NCI-H2171 treated with DMSO at 0.1 percent for 48 hours (cell line): ENCODE results near the gene ASXL1.
"Not testable (repeated sequence)": the region's sequence is repeated elsewhere in the genome, so short reads cannot be mapped to it uniquely, and the experiment has no call there.

Source experiments
- DNase-seq: peaks from one replicate; lab custom pipeline; 2025; lab: John Stamatoyannopoulos, UW

ASXL1 gene

DNA sequence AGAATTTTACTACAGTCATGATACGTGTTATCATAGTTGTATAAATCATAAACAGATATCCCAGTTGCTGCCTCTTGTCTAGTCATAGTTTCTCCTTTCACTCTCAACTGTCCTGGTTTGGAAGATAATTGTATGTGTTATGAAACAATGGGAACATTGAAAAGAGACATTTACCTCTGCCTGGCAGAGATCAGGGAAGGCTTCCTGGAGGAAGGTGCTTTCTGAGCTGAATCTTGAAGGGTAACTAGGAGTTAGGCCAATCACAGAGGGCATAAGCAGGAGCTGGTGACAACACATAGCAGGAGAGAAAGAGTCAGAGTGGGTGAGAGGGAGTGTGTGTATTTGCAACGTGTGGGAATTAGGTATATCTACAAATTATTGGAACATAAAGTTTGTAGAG is 5.4 kb downstream of the ASXL1 start:
- DNase-seq: no peak

DNA sequence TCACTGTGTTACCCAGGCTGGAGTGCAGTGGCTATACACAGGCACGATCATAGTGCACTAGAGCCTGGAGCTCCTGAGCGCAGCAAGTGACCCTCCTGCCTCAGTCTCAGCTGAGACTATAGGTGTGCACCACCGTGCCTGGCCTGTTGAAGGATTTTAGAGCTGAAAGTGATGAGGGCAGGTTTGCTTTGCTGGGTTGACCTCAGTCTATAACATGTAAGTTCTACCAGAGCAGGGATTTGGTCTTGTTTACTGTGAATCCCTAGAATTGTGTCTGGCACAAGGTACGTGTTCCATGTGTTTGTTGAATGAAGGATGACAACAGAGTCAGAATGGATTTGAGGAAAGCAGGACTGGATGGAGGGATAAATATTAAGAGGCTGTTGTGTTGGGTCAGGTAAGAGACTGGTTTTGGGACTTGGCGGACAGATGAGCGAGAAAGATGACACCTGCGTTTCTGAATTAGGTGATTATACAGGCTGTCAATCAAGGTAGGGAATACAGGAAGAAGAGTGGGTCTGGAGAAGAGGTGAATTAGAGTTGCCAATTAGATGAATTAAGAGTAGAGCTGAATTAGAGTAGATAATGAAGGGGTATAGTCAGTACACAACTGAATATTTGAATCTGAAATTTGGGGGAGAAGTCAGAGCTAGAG is 6.5 kb downstream of the ASXL1 start:
- DNase-seq: peak; percentile 93

DNA sequence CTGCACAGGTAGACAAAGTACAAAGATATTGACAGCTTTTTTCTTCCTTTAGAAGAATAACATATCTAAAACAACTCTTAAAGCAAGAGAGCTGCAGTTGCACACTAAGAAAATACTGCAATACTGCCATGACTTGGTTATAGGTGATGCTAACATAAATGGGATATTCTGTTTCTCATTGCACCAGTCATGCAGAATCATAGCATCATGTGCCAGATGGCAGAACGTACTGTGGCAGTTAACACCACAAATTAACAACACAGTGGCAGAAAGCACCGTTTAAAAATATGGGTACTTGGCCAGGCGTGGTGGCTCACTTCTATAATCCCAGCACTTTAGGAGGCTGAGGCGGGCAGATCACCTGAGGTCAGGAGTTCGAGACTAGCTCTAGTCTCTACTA is 7.4 kb downstream of the ASXL1 start:
- peak; percentile 99 for DNase-seq

DNA sequence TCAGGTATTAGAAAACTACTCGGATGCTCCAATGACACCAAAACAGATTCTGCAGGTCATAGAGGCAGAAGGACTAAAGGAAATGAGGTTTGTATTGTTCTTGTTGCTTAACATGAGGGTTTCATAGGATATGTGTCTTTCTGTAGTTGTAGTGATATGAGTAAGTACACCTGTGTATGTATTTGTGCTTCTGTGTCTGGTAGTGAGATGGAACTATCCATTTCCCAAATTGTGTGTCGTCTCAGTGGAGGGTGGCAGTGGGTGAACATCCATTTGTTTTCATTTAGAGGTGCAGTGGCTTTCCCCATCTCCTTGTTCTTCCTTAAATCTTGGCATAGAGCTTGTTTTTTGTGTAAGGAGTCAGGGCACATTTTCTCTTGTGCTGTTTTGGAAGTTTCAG is 8.2 kb downstream of the ASXL1 start:
- peak; percentile 32 for DNase-seq

DNA sequence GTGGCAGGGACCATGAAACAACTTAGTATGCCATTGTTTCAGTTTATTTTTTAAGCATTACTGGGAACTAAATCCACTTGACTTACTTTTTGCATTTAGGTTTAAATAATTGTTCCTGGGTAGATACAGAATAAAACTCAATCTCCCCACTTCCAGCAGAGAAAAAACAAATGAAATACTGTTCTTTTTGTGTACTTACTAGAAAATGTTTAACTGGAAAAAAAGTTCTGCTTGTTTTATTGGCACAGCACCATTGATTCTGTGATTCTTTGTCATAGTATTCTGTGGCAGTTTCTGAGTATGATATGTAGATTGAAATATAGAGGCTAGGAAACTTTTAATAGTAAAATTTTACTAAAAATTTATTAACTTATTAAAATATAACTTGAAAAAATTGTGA is 10.2 kb downstream of the ASXL1 start:
- DNase-seq: no peak

DNA sequence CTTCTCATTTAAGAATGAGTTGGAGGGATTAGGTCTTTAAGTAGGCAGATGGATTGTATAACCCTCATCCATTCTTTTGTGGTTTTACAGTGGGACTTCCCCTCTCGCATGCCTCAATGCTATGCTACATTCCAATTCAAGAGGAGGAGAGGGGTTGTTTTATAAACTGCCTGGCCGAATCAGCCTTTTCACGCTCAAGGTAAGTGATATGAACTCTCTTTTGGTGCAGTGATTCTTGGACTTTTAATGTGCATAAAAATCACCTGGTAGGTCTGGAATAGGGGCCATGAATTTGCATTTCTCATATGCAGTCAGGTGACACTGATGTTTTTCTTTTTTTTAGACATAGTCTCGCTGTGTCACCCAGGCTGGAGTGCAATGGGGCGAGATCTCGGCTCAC is 10.8 kb downstream of the ASXL1 start:
- DNase-seq: no peak

DNA sequence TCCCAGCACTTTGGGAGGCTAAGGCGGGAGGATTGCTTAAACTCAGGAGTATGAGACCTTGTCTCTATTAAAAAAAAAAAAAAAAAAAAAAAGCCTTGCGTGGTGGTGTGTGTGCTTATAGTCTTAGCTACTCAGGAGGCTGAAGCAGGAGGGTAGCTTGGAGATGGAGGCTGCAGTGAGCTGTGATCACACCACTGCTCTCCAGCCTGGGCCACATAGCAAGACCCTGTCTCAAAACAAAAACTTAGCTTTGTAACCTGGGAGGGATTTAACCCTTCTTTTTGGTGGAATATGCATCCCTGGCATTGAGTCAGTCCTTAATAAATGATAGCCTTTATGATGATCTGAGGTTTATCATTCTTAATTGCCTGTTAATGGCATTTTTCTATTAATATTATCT is 12.8 kb downstream of the ASXL1 start:
- no peak for DNase-seq

DNA sequence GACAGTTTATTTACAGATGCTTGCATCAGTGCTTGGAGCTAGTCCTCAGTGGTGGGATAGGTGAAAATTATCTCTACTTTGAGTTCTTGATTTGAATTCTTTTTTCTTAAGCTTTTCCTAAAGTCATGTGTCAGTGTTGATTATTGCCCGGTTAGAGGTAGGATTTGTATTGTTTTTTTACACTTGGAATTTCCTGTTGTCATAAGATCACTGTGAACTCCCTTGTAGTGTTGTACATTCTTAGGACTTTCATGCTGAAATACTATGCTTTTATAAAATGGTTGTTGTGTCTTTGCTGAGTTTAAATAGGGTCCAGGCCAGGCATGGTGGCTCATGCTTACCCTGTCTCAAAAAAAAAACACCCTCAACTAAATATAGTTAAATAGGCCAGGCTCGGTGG is 20.3 kb downstream of the ASXL1 start:
- no peak for DNase-seq

DNA sequence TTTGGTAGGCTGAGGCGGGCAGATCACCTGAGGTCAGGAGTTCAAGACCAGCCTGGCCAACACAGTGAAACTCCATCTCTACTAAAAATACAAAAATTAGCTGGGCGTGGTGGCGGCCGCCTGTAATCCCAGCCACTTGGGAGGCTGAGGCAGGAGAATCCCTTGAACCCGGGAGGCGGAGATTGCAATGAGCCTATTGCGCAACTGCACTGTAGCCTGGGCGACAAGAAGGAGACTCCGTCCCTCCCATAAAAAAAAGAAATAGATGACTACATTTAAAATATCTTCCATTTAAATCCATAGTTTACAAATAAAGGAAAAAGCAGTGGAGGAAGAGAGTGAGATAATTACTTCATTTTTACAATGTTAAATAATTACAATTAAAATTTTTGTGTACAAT is 21.9 kb downstream of the ASXL1 start:
- not testable (repeated sequence) for DNase-seq

DNA sequence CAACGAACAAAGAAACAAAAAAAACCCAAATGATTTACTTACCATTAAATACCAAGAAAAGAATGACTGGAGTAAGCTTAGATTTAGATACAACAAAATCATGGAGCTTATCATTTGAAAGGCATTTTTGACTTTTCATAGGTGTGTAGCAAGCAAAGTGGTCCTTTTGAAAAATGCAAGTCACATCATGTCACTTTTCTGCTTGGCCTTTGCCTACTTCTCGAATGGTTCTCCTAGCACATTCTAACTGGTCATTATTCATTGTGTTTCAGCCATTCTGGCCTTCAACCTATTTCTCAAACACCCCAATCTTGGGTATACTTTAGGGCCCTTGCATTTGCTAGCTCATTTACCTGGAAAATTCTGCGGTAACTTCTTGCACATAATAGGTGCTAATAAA is 22.6 kb downstream of the ASXL1 start:
- no peak for DNase-seq

DNA sequence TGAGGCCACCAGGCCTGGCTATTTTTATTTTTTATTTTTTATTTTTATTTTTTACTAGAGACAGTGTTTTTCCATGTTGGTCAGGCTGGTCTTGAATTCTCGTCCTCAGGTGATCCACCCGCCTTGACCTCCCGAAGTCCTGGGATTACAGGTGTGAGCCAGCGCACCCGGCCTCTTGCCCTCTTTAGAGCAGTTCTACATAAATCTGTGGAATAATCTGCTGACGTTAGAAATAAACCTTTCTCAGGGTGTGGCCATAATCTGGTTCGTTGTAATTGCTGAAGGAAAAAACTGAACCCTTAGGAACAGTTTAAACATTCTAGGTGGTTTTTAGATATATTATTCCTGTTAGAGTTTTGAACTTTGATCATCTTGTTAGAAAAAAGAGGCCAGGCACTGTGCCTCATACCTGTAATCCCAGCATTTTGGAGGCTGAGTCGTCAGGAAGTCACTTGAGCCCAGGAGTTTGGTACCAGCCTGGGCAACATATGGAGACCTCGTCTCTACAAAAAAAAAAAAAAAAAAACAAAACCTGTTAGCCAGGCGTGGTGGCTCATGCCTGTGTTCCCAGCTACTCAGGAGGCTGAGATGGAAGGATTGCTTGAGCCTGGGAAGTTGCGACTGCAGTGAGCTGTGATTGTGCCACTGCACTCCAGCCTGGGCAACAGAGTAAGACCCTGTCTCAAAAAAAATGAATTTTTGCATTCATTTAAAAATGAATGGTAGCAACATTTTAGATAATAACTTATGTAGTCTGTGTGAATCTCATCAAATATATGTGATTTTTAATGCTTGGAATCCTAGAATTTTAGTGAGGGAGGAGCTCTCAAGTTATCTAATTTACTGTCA is 24.2 kb downstream of the ASXL1 start:
- DNase-seq: peak; percentile 88

DNA sequence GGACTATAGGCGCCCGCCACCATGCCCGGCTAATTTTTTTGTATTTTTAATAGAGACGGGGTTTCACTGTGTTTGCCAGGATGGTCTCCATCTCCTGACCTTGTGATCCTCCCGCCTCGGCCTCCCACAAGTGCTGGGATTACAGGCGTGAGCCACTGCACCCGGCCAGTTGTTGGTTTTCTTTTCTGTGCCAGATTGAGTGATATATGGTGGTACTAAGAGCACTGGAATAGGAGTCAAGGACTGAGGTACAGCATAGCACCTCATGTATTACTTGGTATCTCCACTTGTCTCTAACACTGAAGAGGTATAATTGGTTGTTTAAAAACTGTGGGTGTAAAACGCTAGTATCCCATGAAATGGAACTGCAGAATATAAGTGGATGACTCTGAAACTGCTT is 25.3 kb downstream of the ASXL1 start:
- DNase-seq: not testable (repeated sequence)

DNA sequence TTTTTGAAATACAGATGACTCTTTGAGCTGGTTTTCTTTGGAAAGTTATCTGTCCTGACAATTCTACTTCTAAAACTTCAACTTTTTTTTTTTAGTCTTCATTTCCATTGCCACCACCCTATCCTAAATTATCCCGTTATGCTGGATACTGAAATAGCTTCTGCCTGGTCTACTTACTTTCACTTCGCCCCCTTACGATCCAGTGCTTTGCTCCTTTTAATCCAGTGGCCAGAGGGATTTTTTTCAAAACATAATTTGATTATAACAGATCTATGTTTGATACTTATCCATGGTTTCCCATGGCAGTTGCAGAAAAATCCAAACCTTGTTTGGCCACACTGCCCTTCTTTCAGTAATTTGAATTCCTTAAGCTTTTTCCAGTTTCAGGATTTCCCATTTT is 27.4 kb downstream of the ASXL1 start:
- no peak for DNase-seq

DNA sequence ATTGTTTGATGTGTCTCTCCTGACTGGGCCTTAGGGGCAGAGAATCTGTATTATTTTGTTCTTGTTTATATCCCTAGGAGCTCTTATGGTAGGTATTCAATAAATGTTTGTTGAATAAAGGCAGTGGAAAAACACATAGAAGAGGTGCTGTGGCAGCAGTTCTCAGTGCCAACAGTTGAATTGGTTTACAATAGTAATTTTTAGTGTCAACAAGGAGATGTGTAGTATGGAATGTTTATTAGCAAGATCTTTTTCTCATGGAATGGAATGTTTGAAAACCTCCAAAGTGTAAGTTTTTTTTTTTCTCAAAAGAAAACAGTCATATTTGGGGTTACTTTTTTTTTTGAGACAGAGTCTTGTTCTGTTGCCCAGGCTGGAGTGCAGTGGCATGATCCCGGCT is 28.0 kb downstream of the ASXL1 start:
- DNase-seq: no peak

DNA sequence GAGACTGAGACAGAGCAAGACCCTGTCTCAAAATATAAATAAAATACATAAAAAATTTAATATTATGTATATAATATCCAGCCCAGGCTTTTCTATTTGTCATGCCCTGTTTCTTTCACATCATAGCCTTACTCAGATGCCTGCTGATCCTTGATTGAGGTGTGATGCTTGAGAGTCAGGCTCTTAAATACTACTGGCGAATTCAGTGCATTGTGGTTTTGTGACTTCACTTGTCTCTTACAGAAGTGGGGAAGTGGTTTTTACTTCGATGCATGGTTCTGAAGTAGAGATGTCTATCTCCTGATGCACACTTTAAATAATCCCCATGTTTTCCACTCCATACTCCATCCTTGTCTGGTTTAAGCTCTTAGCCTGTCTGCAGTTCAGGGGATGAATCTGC is 29.1 kb downstream of the ASXL1 start:
- no peak for DNase-seq

DNA sequence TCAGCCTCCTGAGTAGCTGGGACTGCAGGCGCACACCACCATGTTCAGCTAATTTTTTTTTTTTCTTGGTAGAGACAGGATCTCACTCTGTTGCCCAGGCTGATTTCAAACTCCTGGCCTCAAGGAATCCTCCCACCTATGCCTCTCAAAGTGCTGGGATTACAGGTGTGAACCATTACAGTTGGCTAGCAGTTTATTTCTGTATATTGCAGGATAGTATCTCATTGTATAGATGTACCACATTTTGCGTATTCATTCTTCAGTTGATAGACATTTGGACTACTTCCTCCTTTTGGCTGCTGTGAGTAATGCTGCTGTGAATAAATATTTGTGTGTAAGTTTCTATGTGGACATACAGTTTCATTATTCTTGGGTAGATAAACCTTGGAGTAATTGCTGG is 32.9 kb downstream of the ASXL1 start:
- no peak for DNase-seq

DNA sequence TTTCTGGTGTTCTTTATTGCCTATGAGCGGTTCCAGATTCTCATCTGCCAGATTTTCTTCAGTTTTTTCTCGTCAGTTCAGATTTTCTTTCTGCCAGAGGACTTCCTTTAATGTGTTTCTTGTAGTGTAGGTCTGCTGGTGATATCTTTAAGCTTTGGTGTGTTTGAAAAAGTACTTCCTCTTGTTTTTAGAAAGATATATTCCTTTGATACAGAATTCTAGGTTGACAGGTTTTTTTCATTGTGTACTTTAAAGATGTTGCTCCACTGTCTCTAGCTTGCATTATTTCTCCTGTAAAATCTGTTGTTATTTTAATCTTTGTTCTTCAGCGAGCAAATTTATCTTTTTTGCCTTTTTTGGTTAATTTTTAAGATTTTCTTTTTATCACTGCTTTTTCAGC is 36.9 kb downstream of the ASXL1 start:
- no peak for DNase-seq

DNA sequence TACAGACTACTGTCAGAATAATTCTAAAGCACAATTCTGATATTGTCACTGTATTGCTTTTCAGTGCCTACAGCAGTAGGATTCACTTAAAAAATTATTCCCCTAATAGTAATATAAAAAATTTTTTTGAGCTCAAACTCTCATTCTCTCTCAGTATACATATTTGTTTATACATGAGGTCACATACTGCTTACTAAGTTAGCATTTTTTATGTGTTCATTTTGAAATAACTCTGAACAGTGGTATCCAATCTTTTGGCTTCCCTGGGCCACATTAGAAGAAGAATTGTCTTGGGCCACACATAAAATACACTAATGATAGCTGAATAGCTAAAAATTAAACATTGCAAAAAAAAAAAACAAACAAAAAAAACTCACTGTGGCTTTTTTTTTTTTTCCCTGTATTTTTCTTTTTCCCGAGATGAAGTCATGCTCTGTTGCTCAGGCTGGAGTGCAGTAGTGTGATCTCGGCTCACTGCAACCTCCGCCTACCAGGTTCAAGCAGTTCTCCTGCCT is 38.6 kb downstream of the ASXL1 start:
- DNase-seq: no peak

DNA sequence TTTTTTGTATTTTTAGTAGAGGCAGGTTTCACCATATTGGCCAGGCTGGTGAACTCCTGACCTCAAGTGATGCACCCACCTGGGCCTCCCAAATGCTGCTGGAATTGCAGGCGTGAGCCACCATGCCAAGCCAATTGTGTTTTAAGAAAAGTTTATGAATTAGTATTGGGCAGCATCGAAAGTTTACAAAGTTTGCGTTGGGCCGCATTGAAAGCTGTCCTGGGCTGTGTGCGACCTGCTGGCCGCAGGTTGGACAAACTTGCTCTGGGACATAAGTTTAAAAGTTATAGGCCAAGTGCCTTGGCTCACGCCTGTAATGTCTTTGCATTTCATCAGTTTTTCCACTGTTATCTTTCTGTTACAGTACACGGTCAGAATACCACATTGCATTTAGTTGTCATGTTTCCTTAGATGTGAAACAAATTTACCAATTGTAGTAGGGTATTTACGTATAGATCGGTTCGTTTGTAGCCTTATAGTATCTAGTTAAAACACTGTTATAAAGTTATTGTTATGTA is 39.5 kb downstream of the ASXL1 start:
- DNase-seq: no peak

DNA sequence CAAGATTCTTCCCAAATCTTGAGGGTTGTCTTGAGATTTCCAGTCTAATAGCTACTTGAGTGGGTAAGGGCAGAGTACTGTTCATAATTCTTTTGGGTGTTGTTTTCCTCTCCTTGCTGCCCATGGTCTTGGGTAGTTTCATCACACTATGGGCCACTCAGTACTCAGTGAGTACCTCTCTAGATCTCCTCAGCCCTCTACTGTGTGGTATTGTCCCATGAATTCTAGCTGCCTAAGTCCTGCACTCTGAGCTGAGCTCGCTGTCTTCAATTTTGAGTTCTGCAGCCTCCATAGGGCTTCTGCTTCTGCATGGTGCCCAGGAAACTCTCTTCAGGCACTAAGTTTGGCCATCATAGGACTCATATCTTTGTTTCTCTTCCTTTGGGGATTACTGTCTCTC is 42.3 kb downstream of the ASXL1 start:
- DNase-seq: no peak

DNA sequence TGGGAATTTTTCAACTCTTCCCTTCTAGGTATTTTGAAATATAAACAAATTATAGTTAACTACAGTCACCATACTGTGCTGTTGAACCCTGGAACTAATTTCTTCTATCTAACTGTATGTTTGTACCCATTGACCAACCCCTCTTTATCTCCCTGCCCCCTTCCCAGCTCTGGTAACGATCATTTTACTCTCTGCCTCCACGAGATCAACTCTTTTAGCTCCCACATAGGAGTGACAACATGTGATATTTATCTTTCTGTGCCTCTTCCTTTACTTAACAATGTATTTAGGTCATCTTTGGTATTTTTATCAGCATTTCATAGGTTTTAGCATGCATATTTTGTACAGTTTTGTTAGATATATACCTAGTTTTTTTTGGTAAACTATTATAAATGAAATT is 45.9 kb downstream of the ASXL1 start:
- no peak for DNase-seq

DNA sequence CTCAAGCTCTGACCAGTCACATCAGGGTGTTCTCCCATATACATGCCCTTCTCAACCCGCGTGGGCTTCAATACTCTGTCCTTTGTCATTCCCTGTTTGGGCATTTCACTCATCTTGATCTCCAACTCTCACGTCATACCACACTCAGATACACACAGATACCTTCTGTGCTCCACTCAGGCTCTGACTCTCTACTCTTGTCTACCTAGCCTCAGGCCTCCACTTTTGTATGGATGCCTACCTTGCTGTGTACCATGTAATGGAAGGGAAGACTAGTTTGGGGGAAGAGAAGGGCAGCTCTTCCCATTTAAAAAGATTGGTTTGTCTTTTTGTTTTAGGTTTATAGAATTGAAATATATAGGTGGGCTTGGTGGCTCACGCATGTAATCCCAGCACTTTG is 48.6 kb downstream of the ASXL1 start:
- no peak for DNase-seq

DNA sequence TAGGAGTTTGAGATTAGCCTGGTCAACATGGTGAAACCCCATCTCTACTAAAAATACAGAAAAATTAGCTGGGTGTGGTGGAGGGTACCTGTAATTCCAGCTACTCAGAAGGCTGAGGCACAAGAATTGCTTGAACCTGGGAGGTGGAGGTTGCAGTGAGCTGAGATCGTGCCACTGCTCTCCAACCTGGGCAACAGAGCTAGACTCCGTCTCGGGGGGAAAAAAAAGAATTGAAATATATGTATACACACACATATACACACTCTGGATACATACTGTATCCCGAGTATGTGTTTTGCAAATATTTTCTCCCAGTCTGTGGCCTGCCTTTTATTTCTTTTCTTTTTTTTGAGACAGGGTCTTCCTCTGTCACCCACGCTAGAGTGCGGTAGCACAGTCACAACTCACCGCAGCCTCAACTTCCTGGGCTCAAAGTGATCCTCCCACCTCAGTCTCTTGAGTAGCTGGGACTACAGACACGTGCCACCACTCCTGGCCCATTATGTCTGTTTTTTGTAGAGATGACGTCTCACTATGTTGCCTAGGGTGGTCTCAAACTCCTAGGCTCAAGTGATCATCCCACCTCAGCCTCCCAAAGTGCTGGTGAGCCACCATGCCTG is 49.1 kb downstream of the ASXL1 start:
- not testable (repeated sequence) for DNase-seq
